ENCODE measurements around the gene SARDH. TPM values are rescaled to one million over a fixed set of nuclear protein-coding genes. Genes with fewer than 3 reads are reported as not detected.
"Not testable (repeated sequence)": the region's sequence is repeated elsewhere in the genome, so short reads cannot be mapped to it uniquely, and the experiment has no call there.

Gene SARDH
- polyA plus RNA-seq, 1 donor from 2014 or later, result not detected

DNA sequence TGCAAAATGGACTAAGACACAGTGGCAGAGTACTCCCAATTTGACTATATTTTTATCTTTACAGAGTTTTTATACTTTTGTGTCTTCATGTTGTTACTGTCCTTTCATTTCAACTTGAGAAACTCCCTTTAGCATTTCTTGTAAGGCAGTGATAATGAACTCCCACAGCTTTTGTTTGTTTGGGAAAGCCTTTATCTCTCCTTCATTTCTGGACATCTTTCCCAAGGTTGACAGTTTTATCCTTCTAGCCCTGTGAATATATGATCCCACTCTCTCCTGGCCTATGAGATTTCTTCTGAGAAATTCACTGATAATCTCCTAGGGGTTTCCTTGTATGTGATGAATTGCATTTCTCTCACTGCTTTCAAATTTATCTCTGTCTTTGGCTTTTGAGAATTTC, 9.2 kb upstream of the SARDH start:
- no peaks in the 10 kb centered on the region for H3K9me3 ChIP-seq (ENCODE audit: low read length)
- H3F3A ChIP-seq (ENCODE audit: insufficient read depth, low read length, poor library complexity, severe bottlenecking), result no peaks in the 10 kb centered on the region
- no peaks in the 10 kb centered on the region for H3K36me3 ChIP-seq (ENCODE audit: insufficient read depth, low read length)
- H3K79me2 ChIP-seq (replicated peaks; ENCODE audit: insufficient read depth, low read length), result no peaks in the 10 kb centered on the region
- no peak overlapping the region for H3K4me3 ChIP-seq (ENCODE audit: low read length)
- TF ChIP-seq MXI1 (conservative IDR thresholded peaks at IDR 0.05; ENCODE audit: poor library complexity, severe bottlenecking) (no peak), SMC3 (conservative IDR thresholded peaks at IDR 0.05; ENCODE audit: poor library complexity) (no peak)
- TF ChIP-seq, protein P1, sequence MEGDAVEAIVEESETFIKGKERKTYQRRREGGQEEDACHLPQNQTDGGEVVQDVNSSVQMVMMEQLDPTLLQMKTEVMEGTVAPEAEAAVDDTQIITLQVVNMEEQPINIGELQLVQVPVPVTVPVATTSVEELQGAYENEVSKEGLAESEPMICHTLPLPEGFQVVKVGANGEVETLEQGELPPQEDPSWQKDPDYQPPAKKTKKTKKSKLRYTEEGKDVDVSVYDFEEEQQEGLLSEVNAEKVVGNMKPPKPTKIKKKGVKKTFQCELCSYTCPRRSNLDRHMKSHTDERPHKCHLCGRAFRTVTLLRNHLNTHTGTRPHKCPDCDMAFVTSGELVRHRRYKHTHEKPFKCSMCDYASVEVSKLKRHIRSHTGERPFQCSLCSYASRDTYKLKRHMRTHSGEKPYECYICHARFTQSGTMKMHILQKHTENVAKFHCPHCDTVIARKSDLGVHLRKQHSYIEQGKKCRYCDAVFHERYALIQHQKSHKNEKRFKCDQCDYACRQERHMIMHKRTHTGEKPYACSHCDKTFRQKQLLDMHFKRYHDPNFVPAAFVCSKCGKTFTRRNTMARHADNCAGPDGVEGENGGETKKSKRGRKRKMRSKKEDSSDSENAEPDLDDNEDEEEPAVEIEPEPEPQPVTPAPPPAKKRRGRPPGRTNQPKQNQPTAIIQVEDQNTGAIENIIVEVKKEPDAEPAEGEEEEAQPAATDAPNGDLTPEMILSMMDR (IDR thresholded peaks at IDR 0.05; ENCODE audit: poor library complexity, severe bottlenecking), result no peak
- TF ChIP-seq, protein P2, sequence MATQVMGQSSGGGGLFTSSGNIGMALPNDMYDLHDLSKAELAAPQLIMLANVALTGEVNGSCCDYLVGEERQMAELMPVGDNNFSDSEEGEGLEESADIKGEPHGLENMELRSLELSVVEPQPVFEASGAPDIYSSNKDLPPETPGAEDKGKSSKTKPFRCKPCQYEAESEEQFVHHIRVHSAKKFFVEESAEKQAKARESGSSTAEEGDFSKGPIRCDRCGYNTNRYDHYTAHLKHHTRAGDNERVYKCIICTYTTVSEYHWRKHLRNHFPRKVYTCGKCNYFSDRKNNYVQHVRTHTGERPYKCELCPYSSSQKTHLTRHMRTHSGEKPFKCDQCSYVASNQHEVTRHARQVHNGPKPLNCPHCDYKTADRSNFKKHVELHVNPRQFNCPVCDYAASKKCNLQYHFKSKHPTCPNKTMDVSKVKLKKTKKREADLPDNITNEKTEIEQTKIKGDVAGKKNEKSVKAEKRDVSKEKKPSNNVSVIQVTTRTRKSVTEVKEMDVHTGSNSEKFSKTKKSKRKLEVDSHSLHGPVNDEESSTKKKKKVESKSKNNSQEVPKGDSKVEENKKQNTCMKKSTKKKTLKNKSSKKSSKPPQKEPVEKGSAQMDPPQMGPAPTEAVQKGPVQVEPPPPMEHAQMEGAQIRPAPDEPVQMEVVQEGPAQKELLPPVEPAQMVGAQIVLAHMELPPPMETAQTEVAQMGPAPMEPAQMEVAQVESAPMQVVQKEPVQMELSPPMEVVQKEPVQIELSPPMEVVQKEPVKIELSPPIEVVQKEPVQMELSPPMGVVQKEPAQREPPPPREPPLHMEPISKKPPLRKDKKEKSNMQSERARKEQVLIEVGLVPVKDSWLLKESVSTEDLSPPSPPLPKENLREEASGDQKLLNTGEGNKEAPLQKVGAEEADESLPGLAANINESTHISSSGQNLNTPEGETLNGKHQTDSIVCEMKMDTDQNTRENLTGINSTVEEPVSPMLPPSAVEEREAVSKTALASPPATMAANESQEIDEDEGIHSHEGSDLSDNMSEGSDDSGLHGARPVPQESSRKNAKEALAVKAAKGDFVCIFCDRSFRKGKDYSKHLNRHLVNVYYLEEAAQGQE (IDR thresholded peaks at IDR 0.05; ENCODE audit: borderline replicate concordance), result no peak
- no peaks in the 10 kb centered on the region for H3K9me2 ChIP-seq (ENCODE audit: insufficient read depth, low read length)
- no peak overlapping the region for H3K9ac ChIP-seq (ENCODE audit: low read length)
- H3K27ac ChIP-seq (ENCODE audit: low read length), result no peak overlapping the region
- no peaks in the 10 kb centered on the region for H3K27me3 ChIP-seq (ENCODE audit: insufficient read depth, low read depth, low read length)
- H4K20me1 ChIP-seq (ENCODE audit: insufficient read depth), result no peaks in the 10 kb centered on the region
- no peak overlapping the region for H3K4me2 ChIP-seq (ENCODE audit: low read length)
- no peak overlapping the region for H2AFZ ChIP-seq (ENCODE audit: low read depth, low read length)

DNA sequence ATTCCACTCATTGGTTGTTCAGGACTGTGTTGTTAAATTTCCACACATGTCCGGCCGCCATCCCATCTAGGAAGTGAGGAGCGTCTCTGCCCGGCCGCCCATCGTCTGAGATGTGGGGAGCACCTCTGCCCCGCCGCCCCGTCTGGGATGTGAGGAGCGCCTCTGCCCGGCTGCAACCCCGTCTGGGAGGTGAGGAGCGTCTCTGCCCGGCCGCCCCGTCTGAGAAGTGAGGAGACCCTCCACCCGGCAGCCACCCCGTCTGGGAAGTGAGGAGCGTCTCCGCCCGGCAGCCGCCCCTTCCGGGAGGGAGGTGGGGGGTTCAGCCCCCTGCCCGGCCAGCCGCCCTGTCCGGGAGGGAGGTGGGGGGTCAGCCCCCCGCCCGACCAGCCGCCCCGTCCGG, 6.4 kb upstream of the SARDH start:
- H3K36me3 ChIP-seq (ENCODE audit: insufficient read depth, low read length); H3K9ac ChIP-seq (ENCODE audit: low read length); H3K4me3 ChIP-seq (ENCODE audit: low read length); H3F3A ChIP-seq (ENCODE audit: insufficient read depth, low read length, poor library complexity, severe bottlenecking); H3K27me3 ChIP-seq (ENCODE audit: insufficient read depth, low read depth, low read length); H3K9me3 ChIP-seq (ENCODE audit: low read length); H4K20me1 ChIP-seq (ENCODE audit: insufficient read depth); H3K27ac ChIP-seq (ENCODE audit: low read length); H3K9me2 ChIP-seq (ENCODE audit: insufficient read depth, low read length); H3K4me2 ChIP-seq (ENCODE audit: low read length); H2AFZ ChIP-seq (ENCODE audit: low read depth, low read length); H3K79me2 ChIP-seq (replicated peaks; ENCODE audit: insufficient read depth, low read length): not testable (repeated sequence)

DNA sequence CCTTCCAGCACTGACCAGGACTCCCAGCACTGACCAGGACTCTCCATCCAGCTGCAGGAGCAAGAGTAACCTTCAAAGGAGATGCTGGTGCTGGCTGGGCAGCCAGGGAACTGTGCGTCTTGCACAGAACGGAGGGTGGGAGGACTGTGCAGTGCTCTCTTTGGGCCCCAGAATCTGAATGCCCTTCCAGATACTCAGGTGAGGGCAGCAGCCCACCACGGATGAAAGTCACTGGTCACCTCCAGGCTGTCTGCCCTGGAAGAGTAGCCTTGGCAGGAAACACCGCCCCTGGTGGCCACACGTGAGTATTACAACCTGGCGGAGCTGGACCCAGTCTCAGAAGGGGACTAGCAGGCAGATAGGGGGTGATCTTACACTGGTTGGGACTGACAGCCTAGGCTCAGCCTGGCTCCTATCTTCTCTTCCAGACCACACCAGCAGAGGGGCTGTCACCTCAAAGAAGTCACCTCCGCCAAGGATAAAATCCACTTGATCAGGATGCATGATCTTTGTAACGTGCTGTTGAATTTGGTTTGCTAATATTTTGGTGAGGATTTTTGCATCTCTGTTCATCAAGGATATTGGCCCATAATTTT, 4.8 kb upstream of the SARDH start:
- TF ChIP-seq RAD21 (conservative IDR thresholded peaks at IDR 0.05), result peak; percentile 57
- TF ChIP-seq SMC3 (conservative IDR thresholded peaks at IDR 0.05; ENCODE audit: poor library complexity), result no peak
- TF ChIP-seq, protein P1 (IDR thresholded peaks at IDR 0.05; ENCODE audit: poor library complexity, severe bottlenecking), result peak; percentile 82
- no peak for TF ChIP-seq EZH2 (IDR thresholded peaks at IDR 0.05; ENCODE audit: borderline replicate concordance, insufficient read depth, low read length, poor library complexity, severe bottlenecking)
- Histone ChIP-seq H4K20me1 (ENCODE audit: insufficient read depth) (no peaks in the 10 kb centered on the region), H3K4me3 (ENCODE audit: low read length) (no peak overlapping the region), H3K79me2 (replicated peaks; ENCODE audit: insufficient read depth, low read length) (no peaks in the 10 kb centered on the region), H3F3A (ENCODE audit: insufficient read depth, low read length, poor library complexity, severe bottlenecking) (no peaks in the 10 kb centered on the region), H3K9me2 (ENCODE audit: insufficient read depth, low read length) (no peaks in the 10 kb centered on the region), H3K9me3 (ENCODE audit: low read length) (no peaks in the 10 kb centered on the region), H3K27ac (ENCODE audit: low read length) (no peak overlapping the region), H2AFZ (ENCODE audit: low read depth, low read length) (no peak overlapping the region), H3K36me3 (ENCODE audit: insufficient read depth, low read length) (no peaks in the 10 kb centered on the region), H3K4me2 (ENCODE audit: low read length) (no peak overlapping the region), H3K9ac (ENCODE audit: low read length) (no peak overlapping the region), H3K27me3 (ENCODE audit: insufficient read depth, low read depth, low read length) (no peaks in the 10 kb centered on the region)

Data from neural cell (in vitro differentiated cells).